Pancreas (tissue), 10 donors: ENCODE measurements around the gene PDZD4. TPM values are rescaled to one million over a fixed set of nuclear protein-coding genes. Genes with fewer than 3 reads are reported as not detected.

Source experiments
- ATAC-seq, 4 donors: fragments of 200-7000 bp; cut with Tn5 transposase; one replicate each; pipeline versions ENCODE4 v1.8.0 to v1.9.1; 2020; ENCODE audit warnings: mild to moderate bottlenecking in 4 of 4, moderate library complexity in 4 of 4
- DNase-seq, 6 donors: peaks; one replicate each; pipeline ENCODE4 v3.0.0-alpha.2; 2020
- FAIRE-seq: peaks from 2 replicates; lab custom pipeline; 2012; peaks lifted over from hg19 to GRCh38; lab: Jason Lieb, UNC
- H3K27ac ChIP-seq, 4 donors: fragments of 200-600 bp; sonication (generic); 1 replicate in 3 of 4; 2 replicates in 1 of 4; pipeline versions ENCODE4 v1.5.0 to v1.8.0; 2020
- H3K27me3 ChIP-seq, 4 donors: fragments of 200-600 bp; one replicate each; pipeline ENCODE4 v1.8.0; 2021
- H3K36me3 ChIP-seq, 3 donors: fragments of 200-600 bp; sonication (generic) in 1 of 3; one replicate each; pipeline versions ENCODE4 v1.5.0 to v1.8.0; 2020 to 2021
- H3K4me1 ChIP-seq, 3 donors: fragments of 200-600 bp; one replicate each; pipeline ENCODE4 v1.8.0; 2021
- H3K4me3 ChIP-seq, 4 donors: fragments of 200-600 bp; sonication (generic) in 2 of 4; one replicate each; pipeline versions ENCODE4 v1.5.0 to v1.8.0; 2020 to 2021
- H3K9me3 ChIP-seq, 4 donors: fragments of 200-600 bp; one replicate each; pipeline ENCODE4 v1.8.0; 2021
- WGBS, 2 donors: extraction: QIAGEN DNeasy Blood & Tissue Kit; methylation state at CpG; one replicate each; pipeline ENCODE4 v1.1.7; 2013; 5-methylcytosine and 5-hydroxymethylcytosine counted together
- intact Hi-C, 3 donors: fragments of 100-400 bp; cut with DNase I; formaldehyde crosslinking; loops; one replicate each; pipeline versions ENCODE4 v1.11.1 to v1.14.2; 2022
- polyA plus RNA-seq, 2 donors: library from polyadenylated mRNA; stranded (reverse); fragments of 200-250 nt; gene quantifications; one replicate each; pipeline ENCODE4 v1.2.3, GENCODE V29; 2013
- total RNA-seq, 6 donors: library from RNA; stranded (reverse); fragmentation: NEBNext Ultra II Directional in 4 of 6; extraction: Animal tissue kit (Norgen Biotek cat#: 25700) in 4 of 6; gene quantifications; one replicate each; pipeline versions ENCODE4 v1.2.1 to v1.2.4, GENCODE V29; 2021 to 2023
- TF ChIP-seq, protein P1 (sequence below), 4 donors: fragments of 200-600 bp; sonication (generic) in 3 of 4; IDR thresholded peaks; one replicate each; pipeline versions ENCODE4 v1.5.0 to v1.8.0; 2021; ENCODE audit warnings: antibody characterized with exemption in 4 of 4
- donor health status: healthy with polysubstance abuse.
- donor health status: DM: no; HTN: no; CAD: no; lungs with moderate emphysema.
- donor health status: DM: no; HTN: no; CAD: no.
- donor health status: control.
- donor health status: control.
- donor health status: Bipolar disorder and iron deficiency.
- donor health status: DM: yes; HTN: yes; CAD: no.
- donor health status: DM: no; HTN: no; CAD: no.
- donor health status: DM: no; HTN: no; CAD: no.
- donor health status: DM: yes; HTN: yes; CAD: no.

Gene PDZD4
- total and polyA plus RNA-seq, 8 donors, result 0.79 to 15.2 (median 1.6) TPM

DNA sequence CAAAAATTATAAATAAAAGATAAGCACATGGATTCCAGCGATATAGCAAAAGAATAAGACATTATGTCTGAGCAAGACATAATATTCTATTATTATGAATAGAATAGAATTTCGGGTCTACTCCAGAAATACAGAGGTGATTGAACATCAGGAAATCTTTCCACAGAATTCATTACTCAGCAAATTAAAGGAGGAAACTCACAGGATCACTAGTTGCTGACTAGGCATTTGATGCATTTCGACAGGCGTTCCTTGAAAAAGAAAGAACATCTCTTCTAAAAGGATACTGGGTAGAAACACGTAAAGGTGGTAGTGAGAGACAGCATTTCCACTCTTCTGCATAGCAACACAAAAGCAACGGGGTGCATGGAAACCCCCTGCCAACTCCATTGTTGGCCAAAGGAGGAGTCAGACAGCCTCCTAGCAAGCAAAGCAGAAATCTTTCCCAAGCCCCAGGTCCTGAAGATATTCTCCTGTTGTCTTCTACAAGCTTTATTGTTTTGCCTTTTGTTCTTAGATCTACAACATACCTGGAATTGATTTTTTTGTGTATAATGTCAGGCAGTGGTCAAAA, 14.3 kb upstream of the PDZD4 start:
- Histone ChIP-seq H3K27me3 (peaks cover 0 to 40% (median 5%) of the 10 kb centered on the region in 4 donors), H3K4me3 (no peak overlapping the region), H3K4me1 (no peaks in the 10 kb centered on the region), H3K27ac (no peak overlapping the region), H3K9me3 (no peaks in the 10 kb centered on the region), H3K36me3 (no peaks in the 10 kb centered on the region)
- DNase-seq (no peak), FAIRE-seq (no peak), ATAC-seq (no peak)
- WGBS, 2 donors, result 25 to 31% methylated on average over 6 of the region's 6 CpGs
- intact Hi-C loops, result no loop called here
- TF ChIP-seq, protein P1, sequence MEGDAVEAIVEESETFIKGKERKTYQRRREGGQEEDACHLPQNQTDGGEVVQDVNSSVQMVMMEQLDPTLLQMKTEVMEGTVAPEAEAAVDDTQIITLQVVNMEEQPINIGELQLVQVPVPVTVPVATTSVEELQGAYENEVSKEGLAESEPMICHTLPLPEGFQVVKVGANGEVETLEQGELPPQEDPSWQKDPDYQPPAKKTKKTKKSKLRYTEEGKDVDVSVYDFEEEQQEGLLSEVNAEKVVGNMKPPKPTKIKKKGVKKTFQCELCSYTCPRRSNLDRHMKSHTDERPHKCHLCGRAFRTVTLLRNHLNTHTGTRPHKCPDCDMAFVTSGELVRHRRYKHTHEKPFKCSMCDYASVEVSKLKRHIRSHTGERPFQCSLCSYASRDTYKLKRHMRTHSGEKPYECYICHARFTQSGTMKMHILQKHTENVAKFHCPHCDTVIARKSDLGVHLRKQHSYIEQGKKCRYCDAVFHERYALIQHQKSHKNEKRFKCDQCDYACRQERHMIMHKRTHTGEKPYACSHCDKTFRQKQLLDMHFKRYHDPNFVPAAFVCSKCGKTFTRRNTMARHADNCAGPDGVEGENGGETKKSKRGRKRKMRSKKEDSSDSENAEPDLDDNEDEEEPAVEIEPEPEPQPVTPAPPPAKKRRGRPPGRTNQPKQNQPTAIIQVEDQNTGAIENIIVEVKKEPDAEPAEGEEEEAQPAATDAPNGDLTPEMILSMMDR (IDR thresholded peaks at IDR 0.05), result no peak

DNA sequence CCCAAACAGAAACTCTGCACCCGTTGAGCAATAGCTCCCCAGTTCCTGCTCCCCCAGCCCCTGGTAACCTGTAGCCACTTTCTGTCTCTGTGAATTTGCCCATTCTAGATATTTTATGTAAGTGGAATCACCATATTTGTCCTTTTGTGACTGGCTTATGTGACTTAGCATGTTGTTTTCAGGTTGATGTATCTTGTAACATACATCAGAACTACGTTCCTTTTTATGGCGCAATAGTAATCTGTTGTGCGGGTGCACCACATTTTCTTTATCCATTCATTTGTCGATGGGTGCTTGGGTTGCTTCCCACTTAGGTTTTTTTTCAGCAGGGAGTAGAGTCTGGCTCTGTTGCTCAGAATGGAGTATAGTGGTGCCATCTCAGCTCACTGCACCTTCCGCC, 6.6 kb upstream of the PDZD4 start:
- 84 to 91% methylated on average over 6 of the region's 6 CpGs for WGBS, 2 donors
- Histone ChIP-seq H3K9me3 (no peaks in the 10 kb centered on the region), H3K27me3 (peaks cover 0 to 34% (median 0%) of the 10 kb centered on the region in 4 donors), H3K4me1 (no peaks in the 10 kb centered on the region), H3K36me3 (no peaks in the 10 kb centered on the region), H3K4me3 (no peak overlapping the region), H3K27ac (no peak overlapping the region)
- TF ChIP-seq, protein P1 (IDR thresholded peaks at IDR 0.05), result no peak
- DNase-seq (no peak), ATAC-seq (no peak), FAIRE-seq (no peak)
- intact Hi-C loops, result no loop called here

DNA sequence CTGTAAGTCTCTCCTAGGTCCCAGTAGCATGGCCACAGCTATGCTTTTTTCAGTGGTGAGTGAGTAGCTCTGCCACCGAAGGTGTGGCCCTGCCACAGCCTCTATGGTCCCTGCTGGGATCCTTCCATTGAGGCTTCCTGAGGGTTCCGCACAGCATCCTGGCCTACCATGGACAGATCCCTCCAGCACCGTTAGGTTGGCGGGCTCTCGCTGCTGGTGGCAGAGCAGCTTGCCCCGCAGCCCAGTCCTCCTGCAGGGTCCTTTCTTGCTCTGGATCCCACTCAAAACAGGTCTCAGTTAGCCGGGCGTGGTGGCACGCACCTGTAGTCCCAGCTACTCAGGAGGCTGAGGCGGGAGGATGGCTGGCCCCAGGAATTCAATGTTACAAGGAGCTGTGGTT, 2.4 kb upstream of the PDZD4 start:
- no peak for DNase-seq
- WGBS, 2 donors, result 79 to 90% methylated on average over 10 of the region's 10 CpGs
- no peaks in the 10 kb centered on the region for H3K36me3 ChIP-seq
- intact Hi-C loops, result no loop called here
- TF ChIP-seq, protein P1 (IDR thresholded peaks at IDR 0.05), result no peak
- no peak overlapping the region for H3K4me3 ChIP-seq
- no peaks in the 10 kb centered on the region for H3K9me3 ChIP-seq
- peaks cover 0 to 9% (median 0%) of the 10 kb centered on the region in 4 donors for H3K27me3 ChIP-seq
- no peaks in the 10 kb centered on the region for H3K4me1 ChIP-seq
- no peak overlapping the region for H3K27ac ChIP-seq
- no peak for ATAC-seq
- FAIRE-seq, result no peak

DNA sequence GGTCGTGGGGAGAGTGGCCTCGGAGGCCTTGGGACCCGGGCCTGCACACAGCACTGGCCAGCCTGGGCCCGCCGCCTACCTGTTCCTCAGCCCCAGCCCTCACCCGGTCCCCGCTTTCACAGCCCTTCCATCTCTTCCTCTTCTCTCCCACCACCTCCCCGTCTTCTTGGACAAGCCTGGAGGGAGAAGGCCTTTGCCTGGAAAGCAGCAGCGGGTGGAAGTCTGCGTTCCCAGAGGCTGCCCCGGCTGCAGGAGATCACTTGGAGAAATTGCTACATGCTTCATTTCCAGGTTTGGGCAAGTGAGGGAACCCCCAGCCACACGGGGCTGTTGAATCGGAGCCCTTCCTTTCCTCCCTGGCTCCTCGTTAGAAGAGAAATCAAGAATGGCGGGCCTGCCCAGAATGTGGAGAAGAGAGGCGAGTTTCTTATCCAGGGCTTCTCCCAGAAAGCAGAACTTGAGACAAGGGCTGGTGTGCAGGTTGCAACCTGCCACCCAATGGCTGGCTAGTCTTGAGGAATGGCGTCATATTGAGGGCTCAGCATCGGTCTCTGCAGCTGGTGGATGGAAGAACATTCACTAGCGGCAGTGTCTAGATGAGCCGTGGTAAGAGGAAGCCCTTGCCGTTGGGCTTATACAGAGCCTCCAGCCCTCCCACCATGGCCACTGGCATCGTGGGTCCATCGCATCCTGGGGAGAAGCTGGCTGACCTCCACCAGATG, 1.2 kb upstream of the PDZD4 start:
- intact Hi-C loops, result no loop called here
- FAIRE-seq (no peak), DNase-seq (no peak)

More for the DNA sequence above, 1.2 kb upstream of the PDZD4 start:
- H3K4me1 ChIP-seq, result no peaks in the 10 kb centered on the region
- TF ChIP-seq, protein P1 (IDR thresholded peaks at IDR 0.05), result no peak
- 64 to 76% methylated on average over 23 of the region's 23 CpGs for WGBS, 2 donors
- H3K9me3 ChIP-seq, result no peaks in the 10 kb centered on the region
- no peaks in the 10 kb centered on the region for H3K36me3 ChIP-seq
- no peak overlapping the region for H3K27ac ChIP-seq
- ATAC-seq, result no peak
- no peak overlapping the region for H3K4me3 ChIP-seq
- peaks cover 0 to 14% (median 0%) of the 10 kb centered on the region in 4 donors for H3K27me3 ChIP-seq
